HG03469 (cell line): ENCODE data around the gene SUPT20H.
A peak's percentile ranks its signal among the peaks of the same experiment; 100 is the strongest.
"Not testable (repeated sequence)": the region's sequence is repeated elsewhere in the genome, so short reads cannot be mapped to it uniquely, and the experiment has no call there.

ENCODE experiments used
- ATAC-seq: cut with Tn5 transposase; IDR thresholded peaks from one replicate; pipeline ENCODE4 v1.9.1; 2021; ENCODE audit warnings: mild to moderate bottlenecking, moderate library complexity, moderate number of reproducible peaks; ENCODE audit not compliant: unreplicated experiment

The SUPT20H gene

DNA sequence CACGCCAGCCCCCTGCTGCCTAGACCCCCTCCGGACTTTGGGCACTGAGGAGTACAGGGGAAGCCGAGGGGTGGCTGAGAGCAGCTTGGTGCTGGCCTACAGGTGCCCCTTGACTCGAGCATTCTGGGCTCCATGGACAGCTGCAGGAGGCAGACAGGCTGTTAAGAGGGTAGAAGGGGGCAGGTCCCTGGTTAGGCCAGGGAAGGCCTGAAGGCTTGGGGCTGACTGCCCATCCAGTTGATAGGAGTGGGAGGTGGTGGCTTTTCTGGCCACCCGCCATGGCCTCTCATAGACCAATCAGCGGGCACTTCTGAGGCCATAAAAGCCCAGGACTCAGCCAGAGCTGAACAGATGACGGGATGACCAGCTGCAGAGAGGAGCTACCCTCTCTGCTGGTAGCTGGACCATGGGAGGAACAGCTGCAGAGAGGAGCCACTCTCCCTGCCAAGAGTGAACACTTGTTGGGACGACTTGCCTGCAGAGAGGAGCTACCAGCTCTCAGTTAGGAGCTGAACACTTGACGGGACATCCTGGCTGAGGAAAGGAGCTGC, 10.7 kb upstream of the SUPT20H start:
- no peak for ATAC-seq

DNA sequence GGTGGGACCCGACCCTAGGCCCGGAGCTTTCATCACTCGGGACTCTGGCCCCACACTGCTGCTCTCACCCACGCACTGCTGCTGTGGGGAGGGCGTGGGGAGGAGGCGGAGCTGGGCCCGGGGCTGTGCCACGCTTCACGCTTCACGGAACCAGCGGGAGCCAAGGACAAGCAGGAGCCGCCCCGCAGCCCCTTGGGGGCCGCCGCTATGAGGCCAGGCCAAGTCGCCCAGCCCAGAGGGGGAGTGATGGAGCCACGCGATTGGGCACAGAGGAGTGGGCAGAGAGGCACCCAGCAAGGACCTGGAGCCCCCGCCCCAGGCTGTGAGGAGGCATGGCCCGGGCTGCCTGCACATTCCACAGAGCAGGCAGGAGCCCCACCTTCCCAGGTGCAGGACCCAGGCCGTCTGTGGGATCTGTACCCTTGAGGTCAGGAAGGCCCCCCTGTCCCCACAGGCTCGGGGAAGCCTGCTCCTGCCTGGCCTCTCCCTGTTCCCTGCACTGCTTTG, 10.2 kb upstream of the SUPT20H start:
- no peak for ATAC-seq

DNA sequence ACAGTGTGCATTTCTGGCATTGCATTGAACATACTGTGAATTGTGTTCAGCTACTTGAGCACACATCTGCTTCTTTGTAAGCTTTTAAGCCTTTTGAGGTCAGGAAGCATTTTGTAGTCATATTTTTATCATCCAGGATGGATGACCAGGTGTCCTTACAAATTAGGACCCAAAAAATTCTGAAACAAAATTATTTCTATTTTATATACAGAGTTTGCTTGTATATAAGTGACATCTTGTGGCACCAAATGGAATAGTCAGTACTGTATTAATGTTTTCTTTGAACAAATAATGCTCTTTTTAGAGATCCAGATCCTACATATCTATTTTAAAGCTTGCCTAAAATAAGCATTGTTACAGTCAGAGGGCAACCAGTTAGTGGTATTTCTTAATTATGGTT, 9.5 kb upstream of the SUPT20H start:
- ATAC-seq: no peak

DNA sequence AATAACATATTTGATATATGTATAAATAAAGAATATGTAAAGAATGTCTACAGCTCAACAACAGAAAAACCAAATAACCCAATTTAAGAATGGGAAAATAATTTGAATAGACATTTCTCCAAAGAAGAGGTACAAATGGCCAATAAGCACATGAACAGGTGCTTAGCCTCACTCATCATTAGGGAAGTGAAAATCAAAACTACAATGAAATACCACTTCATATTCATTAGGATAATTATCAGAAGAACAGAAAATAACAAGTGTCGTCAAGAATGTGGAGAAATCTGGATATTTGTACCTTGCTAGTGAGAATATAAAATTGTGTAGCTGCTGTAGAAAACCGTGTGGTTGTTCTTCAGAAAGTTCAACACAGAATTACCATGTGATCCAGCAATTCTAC, 8.4 kb upstream of the SUPT20H start:
- peak; percentile 33 for ATAC-seq

DNA sequence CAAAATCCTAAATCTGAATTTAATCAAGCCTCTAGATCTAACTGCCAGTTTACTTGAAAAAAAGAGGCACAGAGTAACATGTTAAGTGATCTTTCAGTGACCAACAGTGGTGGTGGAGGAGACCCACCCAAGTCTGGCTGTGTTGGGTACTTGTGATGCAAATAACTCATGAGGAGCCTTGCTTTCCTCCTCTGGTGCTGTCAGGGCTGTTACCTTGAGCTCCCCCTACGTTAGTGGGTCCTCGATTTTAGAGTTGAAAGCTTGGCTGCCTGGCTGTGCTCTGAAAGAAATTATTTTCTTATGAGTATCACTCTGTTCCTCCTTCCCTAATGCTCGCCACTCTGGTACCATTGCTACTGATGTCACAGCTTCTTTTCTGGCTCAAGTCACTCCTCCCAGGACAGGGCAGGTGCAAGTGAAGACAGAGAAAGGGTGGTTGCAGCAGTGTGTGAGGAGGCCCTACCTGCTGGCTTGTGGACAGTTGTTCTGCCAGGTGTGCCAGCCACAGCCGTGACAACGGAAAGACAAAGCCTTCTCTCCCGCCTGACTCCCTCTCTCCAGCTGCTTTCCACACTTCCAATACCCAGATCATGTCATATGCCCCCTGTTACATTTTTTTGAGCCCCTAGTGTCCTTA, 6.5 kb upstream of the SUPT20H start:
- no peak for ATAC-seq

DNA sequence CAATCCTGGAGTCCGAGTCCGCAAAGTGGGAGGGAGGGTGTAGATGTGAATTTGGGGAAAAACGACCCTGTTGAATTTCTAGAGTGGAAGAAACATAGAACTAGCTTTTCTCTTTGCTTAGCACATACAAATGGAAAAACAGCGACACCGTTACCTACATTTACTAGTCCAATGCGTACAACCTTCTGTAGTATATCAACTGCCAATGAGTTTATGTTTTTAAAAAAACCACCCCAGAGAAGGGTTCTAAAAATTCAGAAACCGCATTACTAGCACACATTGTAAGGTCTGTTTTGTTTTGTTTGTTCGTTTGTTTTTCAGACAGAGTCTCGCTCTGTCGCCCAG, 332 bp upstream of the SUPT20H start:
- ATAC-seq: peak; percentile 8

DNA sequence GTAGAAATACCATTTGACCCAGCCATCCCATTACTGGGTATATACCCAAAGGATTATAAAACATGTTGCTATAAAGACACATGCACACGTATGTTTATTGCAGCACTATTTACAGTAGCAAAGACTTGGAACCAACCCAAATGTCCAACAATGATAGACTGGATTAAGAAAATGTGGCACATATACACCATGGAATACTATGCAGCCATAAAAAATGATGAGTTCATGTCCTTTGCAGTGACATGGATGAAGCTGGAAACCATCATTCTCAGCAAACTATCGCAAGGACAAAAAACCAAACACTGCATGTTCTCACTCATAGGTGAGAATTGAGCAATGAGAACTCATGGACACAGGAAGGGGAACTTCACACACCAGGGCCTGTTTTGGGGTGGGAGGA, 3.3 kb downstream of the SUPT20H start:
- ATAC-seq: not testable (repeated sequence)

DNA sequence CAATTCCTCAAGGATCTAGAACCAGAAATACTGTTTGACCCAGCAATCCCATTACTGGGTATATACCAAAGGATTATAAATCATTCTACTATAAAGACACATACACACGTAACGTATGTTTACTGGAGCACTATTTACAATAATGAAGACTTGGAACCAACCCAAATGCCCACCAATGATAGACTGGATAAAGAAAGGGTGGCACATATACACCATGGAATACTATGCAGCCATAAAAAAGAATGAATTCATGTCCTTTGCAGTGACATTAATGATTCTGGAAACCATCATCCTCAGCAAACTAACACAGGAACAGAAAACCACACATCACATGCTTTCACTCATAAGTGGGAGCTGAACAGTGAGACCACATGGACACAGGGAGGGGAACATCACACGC, 6.4 kb downstream of the SUPT20H start:
- not testable (repeated sequence) for ATAC-seq

DNA sequence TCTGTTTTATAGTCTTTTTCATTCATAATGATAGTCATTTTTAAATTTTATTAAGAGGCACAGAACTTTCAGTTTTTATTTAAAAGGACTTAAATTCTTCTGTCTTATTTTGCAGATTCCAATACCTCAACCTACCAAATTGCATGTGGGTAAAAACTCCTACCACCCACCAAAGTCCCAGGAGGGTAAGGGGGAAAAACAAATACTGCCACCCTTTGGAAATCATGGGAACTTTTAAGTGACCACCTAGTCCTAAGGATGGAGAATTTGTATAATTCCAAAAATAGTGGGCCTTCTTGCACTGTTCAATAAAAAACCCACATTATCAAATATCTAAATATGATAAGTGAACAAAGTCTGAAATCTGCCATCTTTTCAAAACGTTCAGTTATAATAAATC, 9.7 kb downstream of the SUPT20H start:
- no peak for ATAC-seq

DNA sequence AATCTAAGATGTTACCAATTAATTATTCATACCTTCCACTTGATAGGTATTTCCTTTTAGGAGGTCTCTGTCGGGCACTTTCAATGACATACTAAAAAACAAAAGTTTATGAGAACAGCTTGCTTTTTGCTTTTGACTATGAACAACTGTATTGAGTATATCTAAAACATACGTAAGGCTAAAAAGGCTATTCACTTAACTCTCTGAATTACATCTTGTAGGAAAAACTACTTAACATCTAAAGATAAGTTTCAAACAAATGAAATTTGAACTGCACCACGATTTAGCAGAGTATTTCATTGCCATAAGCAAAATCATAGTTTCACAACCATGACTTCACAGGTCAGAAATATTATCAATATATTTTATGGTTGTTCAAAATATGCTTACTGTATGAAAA, 11.6 kb downstream of the SUPT20H start:
- ATAC-seq: no peak

DNA sequence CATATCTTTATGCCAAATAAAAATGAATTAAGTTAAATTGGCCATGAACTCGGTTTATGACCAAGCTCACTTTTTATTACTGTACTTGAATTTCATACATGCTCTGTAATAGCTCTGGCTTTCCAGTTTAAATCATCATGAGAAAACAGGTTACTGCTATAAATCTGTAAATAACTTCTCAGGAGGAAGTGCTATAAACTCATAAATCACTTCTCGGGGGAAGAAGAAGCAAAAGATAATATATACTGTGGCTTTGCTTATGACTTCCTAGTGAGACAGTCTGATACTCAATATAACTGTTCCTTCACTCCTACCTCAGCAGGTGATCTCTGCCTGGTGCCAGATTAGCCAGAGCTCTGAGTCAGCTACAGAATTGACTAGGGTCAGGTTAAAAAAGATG, 12.5 kb downstream of the SUPT20H start:
- no peak for ATAC-seq

DNA sequence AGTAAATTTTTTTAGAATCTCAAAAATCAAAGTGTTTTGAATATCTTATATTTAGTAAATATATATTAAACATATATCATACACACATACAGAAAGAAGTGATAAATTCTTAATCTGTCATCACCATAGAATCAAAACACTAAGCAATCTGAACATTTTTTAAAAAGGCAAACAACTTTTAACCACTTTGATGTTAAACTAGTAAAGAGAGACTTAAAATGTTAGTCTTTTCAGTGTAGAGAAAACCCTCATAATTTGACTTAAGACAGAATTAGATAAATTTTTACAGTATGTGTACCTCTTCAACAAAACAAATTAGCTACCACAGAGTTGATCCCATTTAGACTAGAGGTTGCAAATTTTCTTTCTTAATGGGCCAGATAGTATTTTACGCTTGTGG, 13.4 kb downstream of the SUPT20H start:
- ATAC-seq: no peak

DNA sequence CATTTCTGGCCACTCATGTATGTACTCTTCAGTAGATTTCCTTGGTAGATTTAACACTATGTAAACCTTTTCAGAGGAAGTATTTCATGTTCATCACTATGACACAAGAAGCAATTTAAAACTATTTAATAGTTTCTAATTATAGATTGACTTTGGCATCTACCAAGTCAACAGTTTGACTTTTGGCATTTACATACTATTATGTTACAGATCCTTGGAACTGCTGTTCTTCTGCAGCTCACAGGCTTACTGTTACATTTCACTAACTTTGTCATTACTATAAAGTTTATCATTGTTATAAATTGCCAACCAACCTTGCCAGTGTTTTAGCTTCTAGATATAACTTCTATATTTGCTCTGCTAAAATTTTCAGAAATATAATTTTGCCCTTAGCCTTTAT, 18.7 kb downstream of the SUPT20H start:
- ATAC-seq: no peak

DNA sequence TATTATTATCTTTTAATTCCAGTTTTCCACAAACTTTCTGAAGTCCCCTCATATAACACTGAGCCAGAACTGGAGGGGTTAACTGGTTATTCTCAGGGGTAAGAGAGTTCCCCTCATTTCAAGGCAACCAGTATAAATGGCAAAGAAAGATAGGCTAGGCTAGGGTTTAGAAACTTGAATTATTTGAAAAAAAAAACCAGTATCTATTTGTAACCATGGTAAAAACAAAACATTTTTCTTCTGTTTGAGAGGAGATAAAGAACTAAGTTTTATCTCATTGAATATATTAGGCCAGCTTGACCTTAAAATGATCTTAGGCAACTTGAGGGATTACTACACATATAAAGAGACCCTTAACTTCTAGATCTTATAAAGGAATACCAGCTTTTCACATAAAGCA, 19.6 kb downstream of the SUPT20H start:
- no peak for ATAC-seq

DNA sequence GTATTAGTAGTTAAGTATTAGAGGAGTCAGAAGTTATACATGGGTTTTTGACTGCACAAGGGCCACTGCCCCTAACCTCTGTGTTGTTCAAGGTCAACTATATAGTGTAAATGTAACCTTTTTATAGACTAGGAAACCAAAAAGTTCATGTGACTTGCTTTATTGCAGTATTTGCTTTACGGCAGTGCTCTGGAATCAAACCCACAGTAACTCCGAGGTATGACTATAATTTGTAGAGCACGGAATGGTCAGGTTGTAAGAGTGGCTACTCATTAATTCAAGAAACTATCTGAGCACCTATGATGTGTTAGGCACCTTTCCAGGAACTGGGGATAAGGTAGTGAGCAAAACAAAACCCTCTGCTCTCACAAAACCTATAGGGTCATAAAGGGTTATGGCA, 22.2 kb downstream of the SUPT20H start:
- no peak for ATAC-seq

DNA sequence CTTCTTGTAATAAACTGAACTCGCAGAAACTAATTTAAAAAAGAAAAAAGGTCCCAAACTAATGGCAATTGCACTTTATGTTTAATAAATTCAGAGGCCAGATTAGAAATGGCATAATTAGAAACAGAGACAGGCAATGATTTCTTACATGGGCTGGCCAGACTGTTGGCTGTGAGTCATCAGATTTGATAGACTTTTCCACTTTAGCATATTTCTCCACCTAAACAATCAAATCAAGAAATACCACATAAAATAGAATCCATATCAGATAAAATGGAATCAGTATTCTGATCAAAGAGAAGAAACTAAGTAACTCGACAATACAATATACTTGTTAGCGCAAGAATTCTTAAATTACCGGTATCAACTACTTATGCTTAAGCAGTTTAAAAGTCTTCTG, 29.9 kb downstream of the SUPT20H start:
- no peak for ATAC-seq

DNA sequence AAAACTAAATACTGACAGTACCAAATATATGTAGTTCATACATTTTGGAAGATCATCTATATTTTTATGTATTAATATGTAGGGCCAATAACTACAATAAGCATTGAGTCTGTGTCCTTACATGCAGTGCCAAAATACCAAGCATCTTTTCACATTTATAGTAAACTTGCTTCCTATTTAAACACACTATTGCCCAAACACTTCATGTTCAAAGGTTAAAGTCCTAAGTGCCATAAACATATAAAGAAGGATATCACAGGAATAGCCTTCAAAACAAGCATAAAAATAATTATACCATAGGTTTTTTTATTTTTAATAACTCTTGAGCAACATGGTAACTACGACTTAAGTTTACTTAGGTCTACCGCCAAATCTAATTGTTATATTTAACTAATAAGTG, 31.8 kb downstream of the SUPT20H start:
- ATAC-seq: no peak

DNA sequence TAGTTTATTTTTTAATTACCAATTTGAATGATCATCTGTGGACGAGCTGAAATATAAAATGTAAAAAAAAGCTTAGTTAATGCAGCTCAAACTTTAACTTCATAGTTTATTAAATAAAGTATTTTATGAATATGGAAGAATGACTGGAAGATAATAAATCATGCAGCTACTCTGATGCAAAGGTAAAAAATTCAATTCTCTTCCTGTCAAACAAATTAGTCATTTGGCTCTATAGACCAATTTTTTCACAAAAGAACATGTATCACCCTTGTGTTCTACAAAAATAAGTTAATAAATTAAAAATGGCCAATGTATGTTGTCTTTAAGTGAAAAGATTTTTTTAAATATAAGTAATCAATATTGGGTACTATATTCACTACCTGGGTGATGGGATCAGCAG, 32.7 kb downstream of the SUPT20H start:
- no peak for ATAC-seq

DNA sequence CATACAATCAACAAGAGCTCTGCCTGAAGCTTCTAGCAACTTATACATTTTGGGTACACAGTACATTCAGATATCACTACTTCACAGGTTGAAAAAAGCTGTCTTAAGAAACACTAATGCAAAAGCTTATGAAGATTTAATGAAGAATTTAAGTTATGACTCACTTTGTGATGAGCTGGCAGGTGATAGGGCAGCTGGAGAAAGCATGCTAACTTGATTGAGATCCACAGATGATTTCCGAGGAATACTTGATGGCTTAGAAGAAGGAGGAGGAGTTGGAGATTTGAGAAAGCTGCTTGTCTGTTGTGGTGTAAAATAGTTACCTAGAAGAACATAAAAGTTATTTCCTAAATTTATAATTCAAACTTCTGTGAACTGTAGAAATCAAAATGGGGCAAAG, 35.6 kb downstream of the SUPT20H start:
- ATAC-seq: no peak

DNA sequence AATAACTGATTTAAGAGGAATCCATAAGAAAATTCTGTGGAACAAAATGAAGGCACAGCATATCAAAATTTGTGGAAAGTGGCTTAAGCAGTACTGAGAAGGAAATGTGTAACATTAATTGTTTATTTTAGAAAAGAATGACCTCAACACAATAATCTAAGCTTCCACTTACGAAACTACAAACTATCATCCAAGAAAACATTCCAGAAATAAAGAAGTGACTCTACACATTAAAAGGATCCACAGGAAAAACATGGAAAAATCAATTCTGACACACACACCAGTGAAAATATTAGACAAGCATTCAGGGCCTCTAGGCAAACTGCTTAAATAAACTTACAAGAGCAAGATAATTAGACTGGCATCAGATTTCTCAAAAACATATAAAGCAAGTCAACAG, 44.9 kb downstream of the SUPT20H start:
- no peak for ATAC-seq

DNA sequence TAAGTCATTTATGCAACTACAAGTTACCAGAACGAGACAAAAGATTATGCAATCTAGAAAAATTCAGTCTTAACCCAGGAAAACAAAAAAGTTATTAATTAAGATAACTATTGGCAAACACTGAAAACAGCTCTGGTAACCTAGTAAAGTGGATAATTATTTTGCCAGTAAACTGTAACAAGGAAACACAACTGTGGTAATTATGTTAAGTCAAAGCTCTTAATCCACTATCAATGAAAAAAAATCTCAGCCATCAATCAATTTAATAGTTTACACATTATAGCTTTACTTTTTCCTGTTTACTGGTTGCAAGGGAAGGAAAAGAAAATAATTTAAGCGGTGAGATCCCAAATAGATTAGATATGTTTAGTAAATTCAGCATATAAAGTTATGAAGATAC, 47.7 kb downstream of the SUPT20H start:
- ATAC-seq: no peak

DNA sequence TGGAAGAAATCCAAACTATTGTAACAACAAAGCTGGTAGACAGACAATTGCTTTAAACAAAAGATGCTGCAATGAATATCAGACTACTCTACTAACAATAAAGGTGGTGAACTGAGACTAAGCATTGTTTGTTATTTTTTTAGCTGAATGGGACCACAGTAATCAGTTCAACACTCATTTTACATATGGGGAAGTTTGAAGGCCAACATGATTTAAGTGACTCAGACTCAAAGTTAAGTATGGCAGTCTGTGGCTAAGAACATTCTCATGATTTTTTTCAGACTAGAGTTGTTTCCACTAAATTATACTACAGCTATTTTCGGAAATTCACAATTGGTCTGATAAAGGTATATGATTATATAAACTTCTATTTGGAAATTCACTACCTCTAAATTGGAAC, 48.5 kb downstream of the SUPT20H start:
- ATAC-seq: no peak

DNA sequence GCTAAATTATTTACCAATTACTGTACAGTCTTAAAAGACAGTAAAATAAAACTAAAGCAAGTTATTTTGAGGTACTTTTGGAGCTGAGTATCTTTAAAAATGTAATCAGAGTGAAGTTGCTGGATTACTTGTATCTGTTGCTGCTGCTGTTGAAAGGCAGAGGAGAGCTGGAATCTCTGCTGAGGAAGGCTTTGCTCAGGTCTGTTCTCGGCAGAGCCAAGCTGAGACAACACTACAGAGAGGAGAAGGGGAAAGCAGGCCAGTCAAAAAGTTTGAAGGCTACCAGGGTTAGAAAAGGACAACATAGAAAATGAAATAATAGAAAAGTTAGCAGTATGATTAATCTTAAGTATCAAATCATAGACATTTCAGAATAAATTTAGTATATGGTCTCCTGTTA, 49.1 kb downstream of the SUPT20H start:
- ATAC-seq: no peak
